ENCODE data around the gene PRPF6. TPM values are rescaled to one million over a fixed set of nuclear protein-coding genes. Genes with fewer than 3 reads are reported as not detected.

The PRPF6 gene
- total and polyA plus RNA-seq, 2 of the 13 experiments (the other 11 are each of a cell fraction or from before 2014, with no cell fraction given), result 63.7 to 101 TPM

DNA sequence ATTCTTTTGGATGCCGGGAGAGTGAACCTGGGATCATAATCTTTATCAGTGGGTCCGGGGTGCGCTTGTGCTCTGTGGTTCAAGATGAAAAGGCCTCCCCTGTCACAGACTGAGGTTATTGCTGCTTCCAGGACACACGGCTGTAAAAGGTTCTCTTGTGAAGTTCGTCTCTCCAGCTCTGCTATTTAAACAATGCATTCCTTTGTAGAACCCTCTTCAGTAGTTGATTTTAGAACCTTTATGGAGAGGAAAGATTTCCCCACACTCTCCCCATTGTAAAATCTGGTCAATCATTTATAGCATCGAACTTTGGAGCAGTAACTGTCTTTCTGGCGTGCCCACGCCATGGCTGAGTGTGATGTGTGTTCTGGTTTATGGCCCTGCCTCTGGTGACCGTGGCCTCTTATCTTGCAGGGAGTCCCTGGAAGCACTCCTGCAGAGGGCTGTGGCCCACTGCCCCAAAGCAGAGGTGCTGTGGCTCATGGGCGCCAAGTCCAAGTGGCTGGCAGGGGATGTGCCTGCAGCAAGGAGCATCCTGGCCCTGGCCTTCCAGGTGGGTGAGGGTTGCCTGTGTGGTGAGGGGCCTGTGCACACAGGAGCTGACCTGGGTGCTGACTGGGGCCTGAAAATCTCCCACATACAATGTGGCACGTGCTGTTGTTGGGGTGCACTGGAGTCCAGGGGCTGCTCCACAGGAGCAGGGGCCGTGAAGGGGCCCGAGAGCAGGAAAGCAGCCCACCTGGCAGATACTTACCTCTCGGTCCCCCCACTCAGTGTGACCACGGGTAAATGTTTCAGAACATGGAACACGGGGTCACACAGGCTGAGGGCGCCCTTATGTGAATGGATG lies 43.4 kb downstream of the PRPF6 start (continued):
- TF ChIP-seq, protein P1, sequence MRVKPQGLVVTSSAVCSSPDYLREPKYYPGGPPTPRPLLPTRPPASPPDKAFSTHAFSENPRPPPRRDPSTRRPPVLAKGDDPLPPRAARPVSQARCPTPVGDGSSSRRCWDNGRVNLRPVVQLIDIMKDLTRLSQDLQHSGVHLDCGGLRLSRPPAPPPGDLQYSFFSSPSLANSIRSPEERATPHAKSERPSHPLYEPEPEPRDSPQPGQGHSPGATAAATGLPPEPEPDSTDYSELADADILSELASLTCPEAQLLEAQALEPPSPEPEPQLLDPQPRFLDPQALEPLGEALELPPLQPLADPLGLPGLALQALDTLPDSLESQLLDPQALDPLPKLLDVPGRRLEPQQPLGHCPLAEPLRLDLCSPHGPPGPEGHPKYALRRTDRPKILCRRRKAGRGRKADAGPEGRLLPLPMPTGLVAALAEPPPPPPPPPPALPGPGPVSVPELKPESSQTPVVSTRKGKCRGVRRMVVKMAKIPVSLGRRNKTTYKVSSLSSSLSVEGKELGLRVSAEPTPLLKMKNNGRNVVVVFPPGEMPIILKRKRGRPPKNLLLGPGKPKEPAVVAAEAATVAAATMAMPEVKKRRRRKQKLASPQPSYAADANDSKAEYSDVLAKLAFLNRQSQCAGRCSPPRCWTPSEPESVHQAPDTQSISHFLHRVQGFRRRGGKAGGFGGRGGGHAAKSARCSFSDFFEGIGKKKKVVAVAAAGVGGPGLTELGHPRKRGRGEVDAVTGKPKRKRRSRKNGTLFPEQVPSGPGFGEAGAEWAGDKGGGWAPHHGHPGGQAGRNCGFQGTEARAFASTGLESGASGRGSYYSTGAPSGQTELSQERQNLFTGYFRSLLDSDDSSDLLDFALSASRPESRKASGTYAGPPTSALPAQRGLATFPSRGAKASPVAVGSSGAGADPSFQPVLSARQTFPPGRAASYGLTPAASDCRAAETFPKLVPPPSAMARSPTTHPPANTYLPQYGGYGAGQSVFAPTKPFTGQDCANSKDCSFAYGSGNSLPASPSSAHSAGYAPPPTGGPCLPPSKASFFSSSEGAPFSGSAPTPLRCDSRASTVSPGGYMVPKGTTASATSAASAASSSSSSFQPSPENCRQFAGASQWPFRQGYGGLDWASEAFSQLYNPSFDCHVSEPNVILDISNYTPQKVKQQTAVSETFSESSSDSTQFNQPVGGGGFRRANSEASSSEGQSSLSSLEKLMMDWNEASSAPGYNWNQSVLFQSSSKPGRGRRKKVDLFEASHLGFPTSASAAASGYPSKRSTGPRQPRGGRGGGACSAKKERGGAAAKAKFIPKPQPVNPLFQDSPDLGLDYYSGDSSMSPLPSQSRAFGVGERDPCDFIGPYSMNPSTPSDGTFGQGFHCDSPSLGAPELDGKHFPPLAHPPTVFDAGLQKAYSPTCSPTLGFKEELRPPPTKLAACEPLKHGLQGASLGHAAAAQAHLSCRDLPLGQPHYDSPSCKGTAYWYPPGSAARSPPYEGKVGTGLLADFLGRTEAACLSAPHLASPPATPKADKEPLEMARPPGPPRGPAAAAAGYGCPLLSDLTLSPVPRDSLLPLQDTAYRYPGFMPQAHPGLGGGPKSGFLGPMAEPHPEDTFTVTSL (CRISPR knock-in tag; IDR thresholded peaks at IDR 0.05; ENCODE audit: borderline replicate concordance), result 0 out of 2 replicates have a peak, but pooled peaks have one; percentile 51
- TF ChIP-seq ZNF563 (CRISPR knock-in tag; IDR thresholded peaks at IDR 0.05) (peak; percentile 32; the same call in 1 of the 2 replicates), ZSCAN31 (CRISPR knock-in tag; IDR thresholded peaks at IDR 0.05; ENCODE audit: low read depth) (peak; percentile 43; the same call in 1 of the 2 replicates), POGZ (CRISPR knock-in tag; IDR thresholded peaks at IDR 0.05) (peak; percentile 5; the same call in 1 of the 2 replicates), ZNF121 (CRISPR knock-in tag; IDR thresholded peaks at IDR 0.05) (peak; percentile 59), NR1H2 (CRISPR knock-in tag; IDR thresholded peaks at IDR 0.05; ENCODE audit: borderline replicate concordance, low read depth) (no peak), YEATS2 (CRISPR knock-in tag; IDR thresholded peaks at IDR 0.05; ENCODE audit: borderline replicate concordance) (peak; percentile 77), NR3C1 (CRISPR knock-in tag; IDR thresholded peaks at IDR 0.05) (no peak), ZFY (CRISPR knock-in tag; IDR thresholded peaks at IDR 0.05) (peak; percentile 87), KLF16 (CRISPR knock-in tag; IDR thresholded peaks at IDR 0.05) (no peak; a peak in 1 of 4 replicates), ZKSCAN5 (CRISPR knock-in tag; IDR thresholded peaks at IDR 0.05) (no peak), PITX1 (CRISPR knock-in tag; IDR thresholded peaks at IDR 0.05) (peak; percentile 76), CREB1 (IDR thresholded peaks at IDR 0.05) (0 out of 2 replicates have a peak, but pooled peaks have one; percentile 12), CREB1 (CRISPR knock-in tag; IDR thresholded peaks at IDR 0.05) (no peak; the same call in 1 of the 2 replicates), SMYD3 (CRISPR knock-in tag; IDR thresholded peaks at IDR 0.05) (peak; percentile 92; the same call in 1 of the 2 replicates), EEA1 (CRISPR knock-in tag; IDR thresholded peaks at IDR 0.05; ENCODE audit: borderline replicate concordance) (peak; percentile 94; the same call in 1 of the 2 replicates), SOX5 (CRISPR knock-in tag; IDR thresholded peaks at IDR 0.05; ENCODE audit: borderline replicate concordance) (peak; percentile 97), NCOA5 (CRISPR knock-in tag; IDR thresholded peaks at IDR 0.05) (no peak), ZSCAN25 (CRISPR knock-in tag; IDR thresholded peaks at IDR 0.05) (peak; percentile 96), ZNF383 (CRISPR knock-in tag; IDR thresholded peaks at IDR 0.05; ENCODE audit: borderline replicate concordance) (peak; percentile 69; the same call in 1 of the 2 replicates), AGO1 (IDR thresholded peaks at IDR 0.05; ENCODE audit: low read depth, low read length, poor library complexity, severe bottlenecking) (peak; percentile 51), ZNF260 (CRISPR knock-in tag; IDR thresholded peaks at IDR 0.05; ENCODE audit: borderline replicate concordance, low read depth) (no peak), ZNF589 (CRISPR knock-in tag; conservative IDR thresholded peaks at IDR 0.05) (no peak)
- TF ChIP-seq, protein P2, sequence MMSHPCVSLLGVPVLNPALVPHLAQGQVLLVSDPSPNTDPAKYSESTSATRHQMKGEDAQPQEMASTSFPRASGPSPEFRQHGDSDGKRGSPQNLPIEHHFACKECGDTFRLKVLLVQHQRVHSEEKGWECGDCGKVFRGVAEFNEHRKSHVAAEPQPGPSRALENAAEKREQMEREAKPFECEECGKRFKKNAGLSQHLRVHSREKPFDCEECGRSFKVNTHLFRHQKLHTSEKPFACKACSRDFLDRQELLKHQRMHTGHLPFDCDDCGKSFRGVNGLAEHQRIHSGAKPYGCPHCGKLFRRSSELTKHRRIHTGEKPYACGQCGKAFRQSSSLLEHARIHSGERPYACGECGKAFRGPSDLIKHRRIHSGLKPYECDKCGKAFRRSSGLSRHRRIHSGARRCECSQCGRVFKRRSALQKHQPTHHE (CRISPR knock-in tag; IDR thresholded peaks at IDR 0.05; ENCODE audit: borderline replicate concordance), result peak; percentile 73; the same call in 1 of the 2 replicates

Data from HepG2 (cell line).